A549 (cell line): ENCODE measurements around the gene PDZD4. TPM values are rescaled to one million over a fixed set of nuclear protein-coding genes. Genes with fewer than 3 reads are reported as not detected.

Experiments
- ATAC-seq, 2 experiments: fragments of 200-7000 bp in 1 of 2; fragments of >200 bp in 1 of 2; cut with Nextera tagmentation in 1 of 2; cut with Tn5 transposase in 1 of 2; 3 replicates each; pipeline versions ENCODE4 v1.8.0 to v1.9.1; 2018 to 2020; ENCODE audit warnings: mild to moderate bottlenecking in 1 of 2, moderate library complexity in 1 of 2
- CTCF ChIA-PET: fragments of 300-600 bp; sonication (Branson Sonifier 250); formaldehyde crosslinking; extraction: SDS; loops from one replicate; lab custom pipeline; 2021; ENCODE audit warnings: antibody characterized with exemption, inconsistent platforms; lab: Yijun Ruan, JAX
- POLR2A ChIA-PET: fragments of 350-600 bp; formaldehyde crosslinking; extraction: SDS; loops from one replicate; lab custom pipeline; 2021; ENCODE audit warnings: antibody characterized with exemption, inconsistent platforms; lab: Yijun Ruan, JAX
- DNase-seq, 2 experiments: peaks; one replicate each; pipeline versions ENCODE4 v3.0.0 to v3.0.0-alpha.2; 2011 to 2016; ENCODE audit warnings: low read depth in 1 of 2, low spot score in 1 of 2
- FAIRE-seq: peaks from 2 replicates; lab custom pipeline; 2011; peaks lifted over from hg19 to GRCh38; lab: Jason Lieb, UNC
- H3K27ac ChIP-seq, 2 experiments: fragments of >200 bp; sonication (Bioruptor Twin); formaldehyde crosslinking; 3 replicates each; pipeline ENCODE4 v1.5.1; 2016 to 2017
- H3K4me1 ChIP-seq: fragments of >200 bp; sonication (Bioruptor Twin); formaldehyde crosslinking; 3 replicates; pipeline ENCODE4 v1.6.1; 2016
- H3K4me2 ChIP-seq: fragments of >200 bp; sonication (Bioruptor Twin); formaldehyde crosslinking; 3 replicates; pipeline ENCODE4 v1.6.1; 2016
- H3K4me3 ChIP-seq: fragments of >200 bp; sonication (Bioruptor Twin); formaldehyde crosslinking; 3 replicates; pipeline ENCODE4 v1.5.1; 2016
- H3K9me3 ChIP-seq: fragments of >200 bp; sonication (Bioruptor Twin); formaldehyde crosslinking; 3 replicates; pipeline ENCODE4 v1.6.1; 2016
- ATOH8 ChIP-seq: fragments of 250-450 bp; sonication (Bioruptor Pico); IDR thresholded peaks from 2 replicates; pipeline ENCODE4 v1.5.0; 2020; ENCODE audit warnings: low read depth, mild to moderate bottlenecking, moderate library complexity
- CHD2 ChIP-seq: fragments of 150-350 bp; IDR thresholded peaks from 2 replicates; pipeline ENCODE4 v1.6.1; 2014; ENCODE audit warnings: low read length; ENCODE audit not compliant: partially characterized antibody
- CTCF ChIP-seq: fragments of >200 bp; sonication (Bioruptor Twin); formaldehyde crosslinking; IDR thresholded peaks from 3 replicates; pipeline ENCODE4 v1.5.1; 2016
- E2F6 ChIP-seq: IDR thresholded peaks from 2 replicates; pipeline ENCODE4 v1.6.1; 2012; ENCODE audit warnings: low read depth, borderline replicate concordance
- EHF ChIP-seq: fragments of 250-450 bp; sonication (Bioruptor Pico); IDR thresholded peaks from 2 replicates; pipeline ENCODE4 v1.5.0; 2020; ENCODE audit warnings: mild to moderate bottlenecking
- EHMT2 ChIP-seq: fragments of 200-600 bp; sonication (generic); IDR thresholded peaks from 2 replicates; pipeline ENCODE4 v1.6.1; 2016; ENCODE audit warnings: antibody characterized with exemption, low read depth, mild to moderate bottlenecking, moderate library complexity
- EP300 ChIP-seq, 2 experiments: fragments of >200 bp; sonication (Bioruptor Twin); formaldehyde crosslinking; IDR thresholded peaks; 2 replicates in 1 of 2; 3 replicates in 1 of 2; pipeline ENCODE4 v1.6.1; 2016 to 2017
- FOSB ChIP-seq: fragments of 250-450 bp; sonication (Bioruptor Pico); IDR thresholded peaks from 2 replicates; pipeline ENCODE4 v1.5.0; 2020; ENCODE audit warnings: mild to moderate bottlenecking, moderate library complexity
- FOSL2 ChIP-seq, 2 experiments: fragments of 450-650 bp in 1 of 2; fragments of >200 bp in 1 of 2; sonication (Bioruptor Twin) in 1 of 2; formaldehyde crosslinking; IDR thresholded peaks; 2 replicates each; pipeline versions ENCODE4 v1.5.0 to v1.6.1; 2016 to 2020; ENCODE audit warnings: mild to moderate bottlenecking in 1 of 2, moderate library complexity in 1 of 2
- JUNB ChIP-seq: fragments of >200 bp; sonication (Bioruptor Twin); formaldehyde crosslinking; IDR thresholded peaks from 2 replicates; pipeline ENCODE4 v1.6.1; 2016
- KDM1A ChIP-seq: fragments of 200-600 bp; sonication (generic); IDR thresholded peaks from 2 replicates; pipeline ENCODE4 v1.6.1; 2016; ENCODE audit warnings: low read depth, mild to moderate bottlenecking
- KDM5A ChIP-seq: fragments of 200-600 bp; sonication (generic); IDR thresholded peaks from 2 replicates; pipeline ENCODE4 v1.6.1; 2016; ENCODE audit warnings: antibody characterized with exemption, mild to moderate bottlenecking
- NPAS2 ChIP-seq: fragments of 250-450 bp; sonication (Bioruptor Pico); IDR thresholded peaks from 2 replicates; pipeline ENCODE4 v1.8.0; 2022; ENCODE audit warnings: mild to moderate bottlenecking, moderate library complexity, borderline replicate concordance
- NR3C1 ChIP-seq: fragments of >200 bp; sonication (Bioruptor Twin); formaldehyde crosslinking; IDR thresholded peaks from 3 replicates; pipeline ENCODE4 v1.6.1; 2017
- SMC3 ChIP-seq: fragments of >200 bp; sonication (Bioruptor Twin); formaldehyde crosslinking; IDR thresholded peaks from 3 replicates; pipeline ENCODE4 v1.6.1; 2018; ENCODE audit warnings: inconsistent platforms
- TFCP2L1 ChIP-seq: fragments of 250-450 bp; sonication (Bioruptor Pico); IDR thresholded peaks from 2 replicates; pipeline ENCODE4 v1.5.0; 2021; ENCODE audit warnings: mild to moderate bottlenecking
- WGBS: methylation state at CpG from one replicate; pipeline ENCODE4 v1.1.6; 2017; ENCODE audit errors: missing lambda C conversion rate; 5-methylcytosine and 5-hydroxymethylcytosine counted together
- polyA plus RNA-seq, 4 experiments: library from polyadenylated mRNA; depleted of rRNA in 3 of 4; stranded (reverse); fragments of >200 nt; fragmentation: RNase III in 1 of 4; extraction: RNeasy Plus Mini Kit Qiagen cat#74134 plus additional on column Dnase treatment in 1 of 4; gene quantifications; 2 replicates in 3 of 4; 3 replicates in 1 of 4; pipeline ENCODE4 v1.2.3, GENCODE V29; 2011 to 2017

Gene PDZD4
- polyA plus RNA-seq, 2 of the 4 experiments (the other 2 are of a cell fraction) = 1.2 to 3.0 TPM

DNA sequence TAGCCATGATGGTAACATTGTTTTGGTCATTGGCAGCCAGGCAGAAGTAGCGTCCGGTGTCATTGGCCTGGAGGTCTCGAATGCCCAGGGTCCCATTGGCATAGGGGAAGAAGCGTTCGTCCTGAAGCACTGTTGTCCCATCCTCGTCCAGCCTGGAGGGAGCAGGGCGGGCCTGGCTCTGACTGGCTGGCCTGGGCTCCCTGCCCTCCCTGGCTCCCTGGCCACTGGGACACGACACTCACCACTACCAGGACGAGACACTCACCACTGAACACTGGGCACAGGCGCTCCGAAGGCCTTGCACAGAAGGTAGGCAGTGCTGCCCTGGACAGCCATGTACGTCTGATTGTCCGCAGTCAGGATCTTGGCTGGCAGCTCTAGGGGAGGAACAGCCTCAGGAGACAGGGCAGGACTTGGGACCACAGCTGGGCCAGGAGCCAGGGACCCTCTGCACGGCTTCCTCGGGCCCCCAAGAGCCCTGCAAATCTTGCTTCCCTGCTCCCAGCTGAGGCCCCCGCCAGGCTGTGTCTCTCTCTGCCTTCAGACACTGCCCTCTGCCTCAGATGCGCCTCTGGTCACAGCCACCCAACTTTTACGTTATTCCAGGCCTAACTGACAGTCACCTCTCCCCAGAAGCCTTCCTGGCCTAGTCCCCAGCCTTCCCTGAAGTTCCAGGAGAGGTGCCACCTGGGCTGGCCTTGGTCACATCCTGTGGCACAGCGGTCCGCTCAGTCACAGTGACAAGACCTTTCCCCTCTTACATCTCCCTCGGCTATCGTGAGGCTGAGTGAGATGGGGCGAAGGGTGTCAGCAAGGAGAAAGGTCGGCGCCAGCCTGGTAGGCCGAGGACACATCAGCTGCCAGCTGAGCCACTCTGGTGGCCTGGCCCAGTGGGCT lies 38.5 kb upstream of the PDZD4 start:
- ChIA-PET POLR2A (no interaction called here), CTCF (no interaction called here)
- H3K4me2 ChIP-seq = no peak overlapping the region
- H3K4me3 ChIP-seq = no peak overlapping the region
- TF ChIP-seq KDM1A (no peak), CTCF (no peak), E2F6 (no peak), NPAS2 (CRISPR knock-in tag) (no peak), ATOH8 (no peak), NR3C1 (no peak), KDM5A (no peak), JUNB (no peak), EP300 (IDR thresholded peaks at IDR 0.05) (no peak), EHF (CRISPR knock-in tag) (no peak), SMC3 (no peak), CHD2 (no peak)
- no peaks in the 10 kb centered on the region for H3K9me3 ChIP-seq
- no peaks in the 10 kb centered on the region for H3K4me1 ChIP-seq
- FAIRE-seq (no peak), ATAC-seq (no peak), DNase-seq (no peak)
- 80% methylated on average over 17 of the region's 26 CpGs for WGBS
- no peak overlapping the region for H3K27ac ChIP-seq

- H3K4me1 ChIP-seq = no peaks in the 10 kb centered on the region
- H3K27ac ChIP-seq = no peak overlapping the region
- FAIRE-seq (no peak), DNase-seq (no peak), ATAC-seq (no peak)
- H3K4me3 ChIP-seq = no peak overlapping the region
- no peak for TF ChIP-seq CTCF
- TF ChIP-seq TFCP2L1 (CRISPR knock-in tag) = no peak
- TF ChIP-seq FOSL2 (IDR thresholded peaks at IDR 0.05) = no peak
- no peak for TF ChIP-seq FOSL2 (CRISPR knock-in tag; IDR thresholded peaks at IDR 0.05)
- ChIA-PET CTCF (interaction anchor here (1.0 kb wide), 1 partner anchor 31 kb away, joined by 3 read pairs; no protein-coding TSS in a partner anchor), POLR2A (no interaction called here)
- no peak overlapping the region for H3K4me2 ChIP-seq
- WGBS = 46% methylated on average over 5 of the region's 13 CpGs
- H3K9me3 ChIP-seq = no peaks in the 10 kb centered on the region
Observed at GRCh38 chrX:153867671-153868070, 37.3 kb upstream of the PDZD4 start.

DNA sequence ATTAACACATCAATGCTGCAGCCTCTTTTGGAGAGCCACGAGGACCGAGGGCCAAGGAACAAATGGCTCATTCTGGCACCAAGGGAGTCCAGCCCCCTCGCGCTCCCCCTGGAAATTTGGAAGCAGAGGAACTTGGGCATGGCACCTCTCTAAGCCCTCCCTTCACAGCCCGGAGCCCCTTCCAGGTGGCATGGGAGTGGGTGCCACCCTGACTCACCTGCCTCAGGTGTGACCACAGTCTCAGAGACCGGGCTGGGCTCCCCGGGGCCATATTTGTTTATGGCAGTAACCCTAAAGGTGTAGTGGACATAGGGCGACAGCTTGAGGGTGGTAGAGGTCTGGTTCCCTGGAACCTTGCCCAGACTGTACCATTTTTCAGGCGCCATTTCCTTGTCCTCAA lies 36.8 kb upstream of the PDZD4 start:
- Histone ChIP-seq H3K27ac (no peak overlapping the region), H3K4me3 (no peak overlapping the region), H3K9me3 (no peaks in the 10 kb centered on the region), H3K4me1 (no peaks in the 10 kb centered on the region), H3K4me2 (no peak overlapping the region)
- DNase-seq (no peak), ATAC-seq (no peak), FAIRE-seq (no peak)
- TF ChIP-seq EHMT2 (no peak), EP300 (IDR thresholded peaks at IDR 0.05) (no peak), FOSB (CRISPR knock-in tag) (no peak), TFCP2L1 (CRISPR knock-in tag) (no peak)
- POLR2A ChIA-PET = no interaction called here
- WGBS = 41% methylated on average over 4 of the region's 9 CpGs
- CTCF ChIA-PET = interaction anchor here (1.0 kb wide), 1 partner anchor 31 kb away, joined by 3 read pairs; no protein-coding TSS in a partner anchor
